ENCODE results near the gene ADGRG1. TPM values are rescaled to one million over a fixed set of nuclear protein-coding genes. Genes with fewer than 3 reads are reported as not detected.
A peak's percentile ranks its signal among the peaks of the same experiment; 100 is the strongest.

The ADGRG1 gene
- total RNA-seq, 1 experiment from 2014 or later, result 1.3 TPM

DNA sequence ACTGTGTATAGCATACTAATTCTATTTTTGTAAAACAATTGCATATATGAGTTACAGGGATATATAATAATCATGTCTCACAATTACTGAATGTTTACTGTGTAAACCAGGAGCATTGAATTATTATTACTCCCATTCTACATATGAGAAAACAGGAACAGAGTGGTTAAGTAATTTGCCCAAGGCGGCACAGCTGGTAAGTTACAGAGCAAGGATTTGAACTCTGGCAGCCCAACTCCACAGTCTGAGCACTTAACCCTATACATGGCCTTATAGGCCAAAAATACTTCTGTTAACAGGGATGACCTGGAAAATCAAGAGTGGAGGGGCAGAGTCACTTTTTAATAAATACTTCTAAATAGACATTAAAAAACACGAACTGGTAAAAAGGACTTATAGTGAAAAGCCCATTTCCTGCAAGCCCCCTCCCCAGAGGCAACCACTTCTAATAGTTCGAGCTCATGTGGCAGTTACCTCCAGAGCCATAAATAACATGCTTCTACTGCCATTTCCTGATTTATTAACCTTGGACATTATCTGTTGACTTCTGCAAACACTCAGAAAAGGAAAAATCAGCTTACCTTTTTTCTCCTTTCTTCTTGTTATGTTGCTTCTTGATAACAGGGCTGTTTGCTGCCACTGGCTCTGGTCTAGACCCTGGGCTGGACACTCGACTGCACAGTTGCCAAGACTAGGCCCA, 22.1 kb upstream of the ADGRG1 start:
- DNase-seq (ENCODE audit: low spot score), result no peak

DNA sequence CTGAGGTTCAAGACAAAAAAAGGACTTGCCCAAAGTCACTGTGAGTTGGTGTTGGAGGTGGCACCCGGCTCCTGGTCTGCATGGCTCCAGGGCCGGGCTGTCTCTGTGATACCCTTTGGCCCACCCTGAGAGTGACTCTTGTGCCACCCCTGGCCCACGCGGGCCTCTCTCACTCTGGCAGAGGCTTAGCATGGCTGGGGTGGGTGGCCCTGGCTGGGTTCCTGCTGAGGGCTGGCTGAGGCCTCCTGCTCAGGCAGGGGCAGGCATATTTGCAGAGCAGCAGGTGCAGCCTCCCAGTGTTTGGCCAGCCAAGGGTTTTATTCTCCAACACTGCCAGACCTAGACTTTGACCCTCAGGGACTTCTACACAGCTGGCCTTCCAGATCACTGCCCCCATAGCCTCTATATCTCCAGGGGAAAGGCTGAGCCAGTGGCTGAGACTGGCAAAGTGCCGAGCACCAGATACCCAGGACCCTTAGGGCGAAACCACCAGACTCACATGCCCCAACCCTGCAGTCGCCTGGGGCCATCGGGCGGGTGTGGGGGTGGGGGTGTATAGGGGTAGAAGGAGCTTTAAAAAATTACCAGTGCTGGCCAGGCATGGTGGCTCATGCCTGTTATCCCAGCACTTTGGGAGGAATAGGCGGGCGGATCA, 21.5 kb upstream of the ADGRG1 start:
- no peak for DNase-seq (ENCODE audit: low spot score)

DNA sequence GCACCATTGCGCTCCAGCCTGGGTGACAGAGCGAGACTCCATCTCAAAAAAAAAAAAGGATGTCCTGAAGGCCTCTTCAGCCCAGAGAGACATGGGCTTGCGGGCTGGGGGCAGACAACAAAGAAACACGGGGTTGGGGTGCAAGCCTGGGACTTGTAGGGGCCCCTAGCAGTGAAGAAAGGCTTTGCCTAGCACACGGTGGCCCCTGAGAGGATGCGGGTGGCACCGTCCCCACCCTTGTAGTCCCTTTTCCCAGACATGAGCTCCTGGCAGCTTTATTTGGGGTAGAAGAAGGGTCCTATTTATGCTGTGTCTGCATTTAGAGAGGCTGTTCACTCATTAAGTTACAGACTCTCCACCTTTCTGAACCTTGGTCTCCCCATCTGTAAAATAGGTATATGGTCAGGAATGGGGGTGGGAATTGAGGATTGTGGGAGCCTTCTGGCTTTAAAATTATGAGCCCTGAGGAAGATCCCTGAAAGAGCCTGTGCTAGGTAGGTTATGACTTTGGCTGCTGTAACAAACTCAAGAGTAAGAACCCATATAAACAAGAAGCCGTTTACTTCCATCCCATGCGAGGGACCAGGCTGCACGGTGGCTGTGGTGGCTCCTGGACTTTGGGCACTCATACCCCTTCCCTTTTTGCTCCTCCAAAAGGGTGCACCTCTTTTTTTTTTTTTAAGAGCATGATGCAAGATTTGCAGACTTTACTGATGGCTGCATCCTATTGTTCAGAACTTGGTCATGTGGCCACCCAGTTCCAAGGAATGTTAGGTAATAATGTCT, 20.6 kb upstream of the ADGRG1 start:
- no peak for DNase-seq (ENCODE audit: low spot score)

DNA sequence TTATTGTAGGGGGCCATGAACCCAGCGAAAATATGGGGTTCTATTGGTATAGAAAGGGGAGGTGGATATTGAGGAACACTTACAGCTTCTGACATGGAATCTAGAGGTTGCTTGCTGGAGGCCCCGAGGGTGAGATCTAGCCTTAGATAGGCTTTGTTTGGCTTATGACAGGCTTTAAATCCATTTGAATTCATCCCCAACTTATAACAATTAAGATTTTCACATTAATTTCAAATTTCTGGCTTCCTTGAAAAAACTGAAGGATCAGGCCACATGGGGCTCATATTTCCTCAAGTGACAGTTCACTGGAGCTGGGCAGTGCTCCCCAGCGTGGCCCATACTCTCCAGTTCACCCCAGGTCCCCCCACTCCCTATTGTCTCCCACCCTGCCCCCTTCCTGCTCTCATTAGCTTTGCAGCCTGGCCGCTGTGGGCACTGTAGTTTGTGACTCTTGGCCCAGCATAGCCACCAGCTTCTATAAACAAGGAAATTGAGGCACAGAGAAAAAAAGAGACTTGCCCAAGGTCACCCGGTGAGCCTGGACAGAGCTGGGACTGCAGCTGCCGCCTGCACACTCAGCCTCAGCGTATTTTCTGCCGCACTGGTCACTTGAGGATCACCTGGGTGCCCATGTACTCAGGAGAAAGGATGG, 19.8 kb upstream of the ADGRG1 start:
- no peak for DNase-seq (ENCODE audit: low spot score)

DNA sequence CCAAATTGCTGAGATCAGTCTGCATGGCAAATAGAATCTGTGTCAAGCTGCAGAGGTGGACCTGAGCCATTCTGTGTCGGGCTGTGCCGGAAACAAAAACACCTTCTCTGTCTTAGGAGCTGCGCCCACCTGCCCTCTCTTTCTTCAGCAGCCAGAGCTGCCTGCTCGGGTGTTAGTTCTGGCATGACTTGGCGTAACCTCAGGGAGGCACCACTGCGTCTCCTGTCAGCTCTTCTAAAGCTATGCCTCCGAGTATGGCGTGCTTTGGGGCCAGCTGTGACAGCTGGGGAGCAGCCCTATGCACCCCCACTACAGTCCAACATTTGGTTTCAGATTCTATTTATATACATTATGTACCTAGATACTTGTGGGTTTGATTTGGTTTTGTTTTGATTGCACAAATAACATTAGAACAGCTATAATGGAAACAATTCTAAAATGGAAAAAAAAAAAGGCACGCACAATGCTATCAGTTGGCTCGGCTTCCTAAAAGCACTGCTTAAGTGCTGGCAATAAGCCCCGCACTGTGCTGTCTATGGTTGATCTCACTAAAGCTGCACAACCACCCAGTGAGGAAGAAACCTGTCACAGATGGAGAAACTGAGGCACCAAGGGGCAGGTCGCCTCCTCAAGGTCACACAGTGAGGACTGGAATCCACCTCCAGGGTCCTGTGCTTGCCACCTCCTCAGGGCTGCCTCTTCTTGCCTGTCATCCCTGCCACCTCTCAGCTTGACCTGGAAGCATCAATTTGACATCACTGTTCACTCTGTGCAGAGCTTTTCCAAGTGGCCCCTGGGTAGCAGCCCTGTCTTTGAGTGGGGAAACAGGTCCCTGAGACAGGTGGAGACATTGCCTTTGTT, 18.7 kb upstream of the ADGRG1 start:
- no peak for DNase-seq (ENCODE audit: low spot score)

DNA sequence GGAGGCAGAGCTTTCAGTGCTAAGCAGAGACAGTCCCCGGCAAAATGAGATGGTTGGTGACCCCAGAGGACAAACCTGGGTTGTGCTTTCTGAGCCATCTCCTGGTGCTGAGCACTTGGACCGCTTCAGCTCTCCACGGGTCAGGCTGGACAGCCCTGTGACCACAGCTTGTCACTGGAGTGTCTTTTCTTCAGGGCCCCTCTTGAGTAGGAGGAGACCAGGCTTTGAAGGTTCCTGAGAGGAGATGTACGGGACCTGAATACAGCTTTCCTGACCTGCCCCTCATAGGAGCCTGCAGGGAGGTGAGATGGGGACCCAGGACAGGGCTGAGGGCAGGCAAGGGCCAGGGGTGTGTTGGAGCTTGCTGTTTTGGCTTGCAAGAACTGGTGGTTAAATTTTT, 17.8 kb upstream of the ADGRG1 start:
- DNase-seq (ENCODE audit: low spot score), result no peak

DNA sequence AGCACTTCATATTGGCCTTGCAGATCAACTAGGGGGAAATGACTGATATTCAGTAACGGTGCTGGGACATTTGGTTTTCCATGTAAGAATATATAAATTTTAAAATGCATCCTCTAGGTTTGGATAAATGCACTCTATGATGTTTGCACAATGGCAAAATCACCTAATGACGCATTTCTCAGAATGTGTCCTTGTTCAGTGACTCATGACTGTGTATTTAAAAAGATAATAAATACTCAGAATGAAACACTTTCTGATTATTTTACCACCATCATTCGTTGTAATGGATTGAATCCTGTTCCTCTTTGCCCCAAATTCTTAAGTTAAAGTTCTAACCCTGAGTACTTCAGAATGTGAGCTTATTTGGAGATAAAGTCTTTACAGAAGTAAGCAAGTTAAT, 17.2 kb upstream of the ADGRG1 start:
- no peak for DNase-seq (ENCODE audit: low spot score)

DNA sequence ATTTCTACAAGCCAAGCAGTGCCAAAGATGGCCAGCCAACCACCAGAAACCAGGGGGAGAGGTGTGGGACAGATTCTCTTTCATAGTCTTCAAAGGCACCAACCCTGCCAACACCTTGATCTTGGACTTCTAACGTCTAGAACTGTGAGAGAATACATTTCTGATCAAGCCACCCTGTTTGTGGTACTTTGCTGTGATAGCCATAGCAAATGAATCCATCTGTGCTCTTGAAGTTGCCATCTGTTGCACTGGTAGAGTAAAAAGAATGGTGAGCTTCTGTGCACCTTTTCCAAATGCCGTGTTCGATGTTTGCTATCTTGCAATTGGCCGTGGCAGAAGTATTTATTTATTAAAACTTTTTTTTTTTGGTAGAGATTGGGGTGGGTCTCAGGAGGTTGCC, 16.7 kb upstream of the ADGRG1 start:
- DNase-seq (ENCODE audit: low spot score), result no peak

DNA sequence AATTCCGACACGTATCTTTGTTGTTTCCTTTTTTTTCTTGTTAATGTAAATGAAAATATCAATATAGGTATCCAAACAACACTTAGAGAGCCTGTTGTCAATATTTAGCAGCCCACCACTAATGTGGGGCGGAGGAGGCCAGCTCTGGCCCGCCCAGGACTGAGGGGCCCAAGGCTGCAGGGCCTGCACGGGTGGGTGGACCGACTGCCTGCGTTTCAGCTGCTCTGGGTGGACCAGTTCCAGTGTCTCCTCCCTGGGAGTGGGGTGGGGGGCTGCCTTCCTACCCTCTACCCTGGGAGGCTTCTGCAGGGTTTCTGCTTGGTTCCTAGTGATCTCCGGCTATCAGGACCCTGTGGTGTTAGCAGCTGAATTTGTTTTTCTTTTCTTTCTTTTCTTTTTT, 15.9 kb upstream of the ADGRG1 start:
- no peak for DNase-seq (ENCODE audit: low spot score)

DNA sequence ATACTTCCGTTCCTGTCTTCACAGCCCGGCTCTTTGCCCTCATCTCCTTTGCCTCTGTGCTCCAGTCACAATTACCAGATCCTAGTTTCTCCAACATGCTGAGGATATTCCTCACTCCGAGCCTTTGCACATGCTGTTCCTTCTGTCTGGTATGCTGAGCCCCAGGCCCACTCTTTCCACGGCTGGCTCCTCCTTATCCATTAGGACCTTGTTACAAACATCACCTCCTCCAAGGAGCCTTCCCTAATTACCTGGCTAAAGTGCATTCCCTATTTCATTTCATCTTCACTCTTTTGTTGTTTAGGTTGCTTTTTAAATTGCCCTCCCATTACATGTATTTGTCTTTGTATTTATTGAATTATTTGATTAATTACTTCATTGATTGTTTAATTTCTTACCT, 14.9 kb upstream of the ADGRG1 start:
- DNase-seq (ENCODE audit: low spot score), result no peak

DNA sequence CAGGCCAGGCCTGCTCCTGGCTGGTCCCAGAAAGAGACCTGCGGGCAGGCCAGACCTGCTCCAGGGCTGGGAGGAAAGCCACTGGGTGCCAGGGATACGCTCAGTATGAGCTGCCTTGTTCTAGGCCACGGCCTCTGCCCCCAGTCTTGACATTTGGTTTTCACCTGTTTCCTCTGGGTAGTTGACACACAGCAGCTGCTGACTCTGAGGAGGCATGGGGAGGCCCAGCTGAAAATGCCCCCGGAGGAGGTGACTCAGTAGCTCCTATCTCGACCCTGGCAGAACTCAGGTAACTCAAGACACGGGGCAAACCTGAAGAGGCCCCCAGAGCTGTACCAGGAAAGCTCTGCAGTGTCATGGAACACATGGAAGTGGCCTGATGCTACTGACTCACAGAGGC, 13.9 kb upstream of the ADGRG1 start:
- DNase-seq (ENCODE audit: low spot score), result no peak

DNA sequence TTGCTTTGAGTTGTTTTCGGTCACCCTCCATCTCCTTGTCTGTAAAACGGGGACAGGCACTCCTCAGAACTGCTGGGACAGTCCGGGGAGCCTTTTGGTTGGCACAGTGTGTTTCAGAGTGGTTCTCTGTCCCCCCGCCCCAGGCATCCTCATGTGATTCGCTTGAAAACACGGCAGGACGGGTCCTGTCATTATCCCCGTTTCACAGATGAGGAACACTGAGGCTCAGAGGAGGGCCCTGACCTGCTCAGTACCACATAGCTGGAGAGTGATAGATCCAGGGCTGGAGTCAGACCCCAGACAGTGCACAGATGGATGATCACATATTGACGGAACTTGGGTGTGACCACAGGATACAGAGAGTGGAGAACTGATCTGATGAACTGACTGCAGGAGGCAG, 13.5 kb upstream of the ADGRG1 start:
- DNase-seq (ENCODE audit: low spot score), result no peak

DNA sequence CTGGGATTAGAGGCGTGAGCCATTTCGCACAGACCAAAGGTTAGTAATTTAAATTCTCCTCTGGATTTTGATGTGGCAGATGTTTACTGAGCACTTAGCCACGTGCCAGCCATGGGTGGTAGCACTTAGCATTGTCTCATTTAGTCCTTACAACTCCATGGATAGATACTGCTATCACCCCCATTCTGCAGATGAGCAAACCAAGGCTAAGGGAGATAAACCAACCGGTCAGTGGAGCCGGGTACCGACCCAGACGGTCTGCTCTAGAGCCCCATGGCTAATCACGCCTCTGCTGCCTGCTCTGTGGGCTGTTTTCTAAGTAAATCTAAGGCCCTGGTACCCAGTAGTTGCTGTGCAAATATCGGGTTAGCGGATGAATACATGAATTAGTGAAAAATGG, 12.6 kb upstream of the ADGRG1 start:
- DNase-seq (ENCODE audit: low spot score), result no peak

DNA sequence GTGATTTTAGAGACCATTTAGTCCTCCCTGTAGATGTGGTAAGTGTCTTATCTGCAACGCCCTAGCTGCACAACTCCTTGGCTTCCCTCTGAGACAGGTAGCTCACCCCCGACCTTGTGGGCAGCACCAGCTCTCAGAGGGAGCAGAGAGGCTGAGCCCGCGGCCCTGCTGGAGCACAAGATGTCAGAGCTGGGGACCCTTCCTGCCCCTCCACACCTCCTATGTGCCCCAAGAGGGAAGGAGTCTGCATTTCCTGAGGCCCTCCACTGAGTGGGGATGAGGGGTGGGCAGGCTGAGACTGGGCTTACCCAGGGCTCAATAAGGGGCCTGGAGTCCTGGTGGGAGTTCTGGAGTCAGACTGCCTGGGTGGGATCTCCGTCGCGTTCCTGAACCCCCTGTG, 12.2 kb upstream of the ADGRG1 start:
- no peak for DNase-seq (ENCODE audit: low spot score)

DNA sequence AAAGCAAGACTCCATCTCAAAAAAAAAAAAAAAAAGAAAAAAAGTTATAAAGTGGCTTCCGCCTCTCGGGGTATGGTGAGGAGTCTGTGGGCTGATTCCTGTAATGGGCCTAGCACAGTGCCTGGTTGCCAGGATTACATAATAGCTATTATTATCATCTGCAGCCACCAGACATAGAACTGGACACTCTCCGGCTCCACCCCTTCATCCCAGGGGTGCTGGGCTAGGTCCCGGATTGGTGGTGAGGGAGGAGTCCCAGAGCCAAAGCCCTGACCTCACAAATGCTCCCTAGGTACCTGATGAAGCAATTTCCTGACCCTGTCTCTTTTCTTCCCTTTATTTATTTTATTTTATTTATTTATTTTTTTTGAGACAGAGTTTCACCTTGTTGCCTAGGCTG, 11.6 kb upstream of the ADGRG1 start:
- no peak for DNase-seq (ENCODE audit: low spot score)

DNA sequence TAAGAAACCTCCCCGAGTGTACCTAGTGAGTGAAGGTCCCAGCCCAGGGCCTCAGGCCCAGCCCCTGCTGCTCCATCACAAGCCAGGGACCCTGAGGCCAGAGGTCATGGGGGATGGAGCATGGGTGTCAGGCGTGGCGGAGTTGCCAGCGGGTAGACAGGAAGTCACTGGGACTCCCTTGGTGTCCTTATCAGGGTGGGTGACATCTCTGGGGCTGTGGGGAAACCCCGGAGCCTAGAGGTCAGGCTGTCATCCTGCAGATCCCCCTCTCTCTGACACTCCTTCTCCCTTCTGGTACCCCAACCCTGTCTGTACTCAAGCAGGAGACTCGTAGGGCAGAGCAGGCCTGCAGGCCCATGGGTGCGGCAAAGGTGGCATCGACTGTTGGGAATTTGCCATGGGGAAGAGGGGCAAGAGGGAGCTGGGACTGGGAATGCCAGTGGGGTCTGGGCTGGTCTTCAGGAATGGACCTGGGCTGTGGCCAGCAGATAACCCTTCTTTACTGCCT, 10.8 kb upstream of the ADGRG1 start:
- DNase-seq (ENCODE audit: low spot score), result no peak

DNA sequence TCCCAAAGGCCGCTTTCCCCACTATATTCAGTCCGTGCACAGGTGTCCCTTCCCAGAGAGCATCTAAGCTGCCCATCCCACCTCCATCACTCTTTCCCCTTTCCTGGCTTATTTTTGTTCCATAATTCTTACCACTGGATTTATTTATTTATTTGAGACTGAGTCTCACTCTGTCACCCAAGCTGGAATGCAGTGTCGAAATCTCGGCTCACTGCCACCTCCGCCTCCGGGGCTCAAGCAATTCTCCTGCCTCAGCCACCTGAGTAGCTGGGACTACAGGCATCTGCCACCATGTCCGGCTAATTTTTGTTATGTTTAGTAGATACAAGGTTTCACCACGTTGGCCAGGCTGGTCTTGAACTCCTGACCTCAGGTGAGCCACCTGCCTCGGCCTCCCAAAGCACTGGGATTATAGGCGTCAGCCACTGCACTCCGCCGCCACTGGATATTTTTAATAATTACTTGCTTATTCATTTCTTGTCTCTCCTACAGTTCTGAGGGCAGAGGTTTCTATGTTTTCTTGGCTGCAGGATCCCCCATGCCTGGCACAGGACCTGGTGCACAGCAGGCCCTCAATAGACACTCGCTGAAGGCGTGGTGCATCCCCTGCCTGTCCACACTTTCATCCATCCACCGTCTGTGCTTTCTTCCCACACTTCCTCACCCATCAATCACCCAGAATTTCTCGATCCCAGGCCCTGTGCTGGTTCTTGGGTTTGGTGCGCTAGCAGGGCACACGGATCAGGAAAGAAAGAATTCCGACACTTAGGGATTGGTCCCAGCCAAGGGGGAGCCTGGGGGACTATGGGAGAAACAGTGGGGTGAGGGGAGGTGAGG, 9.9 kb upstream of the ADGRG1 start:
- peak; percentile 55 for DNase-seq (ENCODE audit: low spot score)

DNA sequence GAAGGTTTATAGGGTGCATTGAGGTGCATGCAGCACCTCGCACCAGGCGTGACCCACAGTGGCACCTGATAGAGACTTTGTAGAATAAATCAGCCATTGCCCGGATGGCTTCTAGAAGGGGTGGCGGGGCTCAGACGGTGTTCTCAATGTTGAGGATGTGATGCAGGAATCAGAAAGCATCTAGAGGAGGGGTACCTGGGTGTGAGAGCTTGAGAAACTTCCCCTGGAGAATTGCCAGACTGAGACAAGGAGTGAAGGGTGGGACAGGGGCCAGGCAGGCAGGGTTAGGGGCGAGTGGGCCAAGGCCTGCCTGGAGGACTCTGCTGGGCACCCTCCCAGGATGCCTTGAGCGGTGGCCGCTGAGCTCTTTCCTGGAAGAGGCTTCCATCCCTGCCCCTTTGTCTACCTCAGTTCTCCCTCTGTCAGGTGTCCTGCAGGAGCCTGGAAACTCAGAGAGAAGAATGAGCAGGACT, 9.3 kb upstream of the ADGRG1 start:
- no peak for DNase-seq (ENCODE audit: low spot score)

DNA sequence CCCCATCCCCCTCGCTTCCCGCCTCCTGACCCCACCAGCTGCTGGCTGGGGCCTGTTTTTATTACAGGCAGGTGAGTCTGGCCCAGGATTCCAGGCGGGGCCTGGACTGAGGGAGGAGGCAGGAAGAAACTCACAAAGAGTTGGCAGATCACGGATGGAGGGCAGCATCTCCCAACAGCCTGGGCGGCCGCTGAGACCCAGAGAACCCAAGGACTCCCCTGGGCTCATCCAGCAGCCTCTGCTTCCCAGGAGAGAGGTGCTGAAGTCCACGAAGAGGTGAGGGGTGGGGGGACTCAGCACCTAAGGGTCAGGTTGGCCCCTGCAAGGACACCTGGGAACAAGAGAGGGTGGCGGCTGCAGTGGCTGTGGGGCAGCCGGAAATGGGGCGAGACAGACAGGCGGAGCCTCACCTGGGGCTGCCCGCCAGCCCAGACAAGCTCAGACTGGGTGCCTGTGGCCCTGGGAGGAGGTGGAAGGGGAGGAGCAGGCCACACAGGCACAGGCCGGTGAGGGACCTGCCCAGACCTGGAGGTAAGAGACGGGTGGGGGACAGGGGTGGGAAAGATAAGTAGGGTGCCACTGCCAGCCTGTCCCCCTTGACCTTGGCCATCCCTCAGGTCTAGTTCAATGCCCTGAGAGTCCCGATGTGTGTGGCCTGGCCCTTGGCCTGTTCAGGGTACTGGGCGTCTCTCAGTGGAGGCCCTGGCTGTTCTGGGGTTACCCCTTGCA, 8.7 kb upstream of the ADGRG1 start:
- no peak for DNase-seq (ENCODE audit: low spot score)
